Glomerular endothelial cell (primary cell): ENCODE measurements around the gene MLLT3. TPM values are rescaled to one million over a fixed set of nuclear protein-coding genes. Genes with fewer than 3 reads are reported as not detected.
"Not testable (repeated sequence)": the region's sequence is repeated elsewhere in the genome, so short reads cannot be mapped to it uniquely, and the experiment has no call there.

ENCODE experiments used
- DNase-seq: peaks from one replicate; pipeline ENCODE4 v3.0.0-alpha.2; 2011; ENCODE audit warnings: low read depth, low spot score; ENCODE audit errors: extremely low read depth
- total RNA-seq: library from RNA; depleted of rRNA; stranded (reverse); fragments of >200 nt; gene quantifications from 2 replicates; pipeline ENCODE4 v1.2.3, GENCODE V29; 2015

Gene MLLT3
- total RNA-seq: 6.5 and 14.8 TPM in 2 replicates

GRCh38 chr9:20622330-20623020, at the start of gene MLLT3:
Gene MLLT3, minus strand, starts transcription at chr9:20622499.
- no peak for DNase-seq

- DNase-seq: no peak
Observed at GRCh38 chr9:20671635-20672034, 49.3 kb upstream of the MLLT3 start.

- DNase-seq: no peak
Observed at GRCh38 chr9:20670395-20670794, 48.1 kb upstream of the MLLT3 start.

GRCh38 chr9:20664501-20664900, 42.2 kb upstream of the MLLT3 start:
- no peak for DNase-seq

GRCh38 chr9:20663133-20663532, 40.8 kb upstream of the MLLT3 start:
- DNase-seq: no peak

- no peak for DNase-seq
Observed at GRCh38 chr9:20662156-20662555, 39.9 kb upstream of the MLLT3 start.

- DNase-seq: no peak
Observed at GRCh38 chr9:20659474-20659967, 37.2 kb upstream of the MLLT3 start.

- DNase-seq: no peak
Observed at GRCh38 chr9:20658677-20659473, 36.6 kb upstream of the MLLT3 start.

GRCh38 chr9:20658246-20658667, 36.0 kb upstream of the MLLT3 start:
- DNase-seq: not testable (repeated sequence)

GRCh38 chr9:20651939-20652338, 29.6 kb upstream of the MLLT3 start:
- no peak for DNase-seq

GRCh38 chr9:20650750-20651299, 28.5 kb upstream of the MLLT3 start:
- DNase-seq: no peak

GRCh38 chr9:20650313-20650712, 28.0 kb upstream of the MLLT3 start:
- no peak for DNase-seq

- DNase-seq: peak; percentile 29
Observed at GRCh38 chr9:20649381-20649780, 27.1 kb upstream of the MLLT3 start.

GRCh38 chr9:20646656-20647055, 24.4 kb upstream of the MLLT3 start:
- DNase-seq: no peak

- no peak for DNase-seq
Observed at GRCh38 chr9:20643660-20644059, 21.4 kb upstream of the MLLT3 start.

GRCh38 chr9:20642045-20642444, 19.7 kb upstream of the MLLT3 start:
- no peak for DNase-seq

GRCh38 chr9:20640331-20641187, 18.3 kb upstream of the MLLT3 start:
- DNase-seq: no peak

GRCh38 chr9:20636888-20637440, 14.7 kb upstream of the MLLT3 start:
- no peak for DNase-seq

GRCh38 chr9:20634895-20635294, 12.6 kb upstream of the MLLT3 start:
- DNase-seq: no peak

- no peak for DNase-seq
Observed at GRCh38 chr9:20632705-20633104, 10.4 kb upstream of the MLLT3 start.
